AG10803 (cell line): ENCODE measurements around the gene GHRH.

ENCODE experiments used
- DNase-seq: peaks from one replicate; pipeline ENCODE4 v3.0.0; 2010; ENCODE audit warnings: low read depth
- H3K4me3 ChIP-seq: 2 replicates; pipeline ENCODE4 v1.5.1; 2011; ENCODE audit warnings: mild to moderate bottlenecking, low read length, control low read depth
- CTCF ChIP-seq: conservative IDR thresholded peaks from 2 replicates; pipeline ENCODE4 v1.5.1; 2011; ENCODE audit warnings: mild to moderate bottlenecking, low read length, control low read depth, inconsistent platforms

The GHRH gene

GRCh38 chr20:37297066-37297736 lies 35.6 kb upstream of the GHRH start:
- no peak for TF ChIP-seq CTCF
- DNase-seq: peak; percentile 91
- no peak overlapping the region for H3K4me3 ChIP-seq

- no peak for TF ChIP-seq CTCF
- no peak for DNase-seq
- H3K4me3 ChIP-seq: no peak overlapping the region
These were observed 34.8 kb upstream of the GHRH start for GRCh38 chr20:37296371-37296770.

GRCh38 chr20:37295595-37295994 lies 34.0 kb upstream of the GHRH start:
- no peak for TF ChIP-seq CTCF
- no peak overlapping the region for H3K4me3 ChIP-seq
- no peak for DNase-seq

GRCh38 chr20:37295001-37295400 lies 33.4 kb upstream of the GHRH start:
- peak; percentile 97 for DNase-seq
- H3K4me3 ChIP-seq: no peak overlapping the region
- no peak for TF ChIP-seq CTCF

GRCh38 chr20:37294262-37294981 lies 32.8 kb upstream of the GHRH start:
- no peak for TF ChIP-seq CTCF
- peak; percentile 66 for DNase-seq
- no peak overlapping the region for H3K4me3 ChIP-seq

GRCh38 chr20:37293301-37293943 lies 31.8 kb upstream of the GHRH start:
- DNase-seq: no peak
- no peak for TF ChIP-seq CTCF
- H3K4me3 ChIP-seq: no peak overlapping the region
